ENCODE results near the gene FUZ.

DNA sequence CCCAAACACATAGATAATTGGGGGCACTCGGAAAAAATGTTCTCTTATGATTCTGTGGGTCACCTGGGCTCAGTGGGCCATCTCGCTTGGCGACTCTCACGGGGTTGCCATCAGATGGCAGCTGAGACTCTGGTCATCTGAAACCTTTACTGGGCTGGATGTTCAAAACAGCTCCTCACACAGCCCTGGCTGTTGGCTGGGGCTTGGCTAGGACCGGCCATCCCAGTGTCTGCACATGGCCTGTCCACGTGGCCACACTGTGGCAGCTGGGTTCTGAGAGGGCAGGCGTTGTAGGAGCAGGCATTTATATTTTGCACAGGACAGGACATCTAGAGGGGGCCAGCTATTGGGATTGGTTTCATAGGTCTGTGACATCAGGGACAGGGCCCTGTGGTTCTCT is 20.5 kb upstream of the FUZ start:
- TF ChIP-seq POLR2A (IDR thresholded peaks at IDR 0.05), result no peak
- TF ChIP-seq, protein P1, sequence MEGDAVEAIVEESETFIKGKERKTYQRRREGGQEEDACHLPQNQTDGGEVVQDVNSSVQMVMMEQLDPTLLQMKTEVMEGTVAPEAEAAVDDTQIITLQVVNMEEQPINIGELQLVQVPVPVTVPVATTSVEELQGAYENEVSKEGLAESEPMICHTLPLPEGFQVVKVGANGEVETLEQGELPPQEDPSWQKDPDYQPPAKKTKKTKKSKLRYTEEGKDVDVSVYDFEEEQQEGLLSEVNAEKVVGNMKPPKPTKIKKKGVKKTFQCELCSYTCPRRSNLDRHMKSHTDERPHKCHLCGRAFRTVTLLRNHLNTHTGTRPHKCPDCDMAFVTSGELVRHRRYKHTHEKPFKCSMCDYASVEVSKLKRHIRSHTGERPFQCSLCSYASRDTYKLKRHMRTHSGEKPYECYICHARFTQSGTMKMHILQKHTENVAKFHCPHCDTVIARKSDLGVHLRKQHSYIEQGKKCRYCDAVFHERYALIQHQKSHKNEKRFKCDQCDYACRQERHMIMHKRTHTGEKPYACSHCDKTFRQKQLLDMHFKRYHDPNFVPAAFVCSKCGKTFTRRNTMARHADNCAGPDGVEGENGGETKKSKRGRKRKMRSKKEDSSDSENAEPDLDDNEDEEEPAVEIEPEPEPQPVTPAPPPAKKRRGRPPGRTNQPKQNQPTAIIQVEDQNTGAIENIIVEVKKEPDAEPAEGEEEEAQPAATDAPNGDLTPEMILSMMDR (IDR thresholded peaks at IDR 0.05), result no peak

Measured in thyroid gland (tissue), 4 donors.